GDM1 (cell line): Measurements from ENCODE around the gene ANKRD28.
"Not testable (repeated sequence)": the region's sequence is repeated elsewhere in the genome, so short reads cannot be mapped to it uniquely, and the experiment has no call there.

Experiments
- DNase-seq: peaks from one replicate; lab custom pipeline; 2025; lab: John Stamatoyannopoulos, UW

ANKRD28 gene

GRCh38 chr3:15801298-15801697 is 3.5 kb upstream of the ANKRD28 start:
- no peak for DNase-seq

- no peak for DNase-seq
Measured at GRCh38 chr3:15800780-15801179, 3.0 kb upstream of the ANKRD28 start.

GRCh38 chr3:15800327-15800726 is 2.5 kb upstream of the ANKRD28 start:
- DNase-seq, result no peak

GRCh38 chr3:15798533-15799245 is 910 bp upstream of the ANKRD28 start:
- no peak for DNase-seq

- DNase-seq, result no peak
Measured at GRCh38 chr3:15796771-15797641, 773 bp downstream of the ANKRD28 start.

GRCh38 chr3:15796331-15796730 is 1.4 kb downstream of the ANKRD28 start:
- no peak for DNase-seq

- DNase-seq, result no peak
Measured at GRCh38 chr3:15795651-15796308, 2.0 kb downstream of the ANKRD28 start.

- DNase-seq, result no peak
Measured at GRCh38 chr3:15794842-15795650, 2.7 kb downstream of the ANKRD28 start.

- DNase-seq, result no peak
Measured at GRCh38 chr3:15794303-15794771, 3.4 kb downstream of the ANKRD28 start.

GRCh38 chr3:15791525-15791924 is 6.3 kb downstream of the ANKRD28 start:
- DNase-seq, result no peak

- no peak for DNase-seq
Measured at GRCh38 chr3:15787941-15788340, 9.8 kb downstream of the ANKRD28 start.

- no peak for DNase-seq
Measured at GRCh38 chr3:15787526-15787925, 10.3 kb downstream of the ANKRD28 start.

GRCh38 chr3:15783361-15783969 is 14.3 kb downstream of the ANKRD28 start:
- DNase-seq, result no peak

- DNase-seq, result no peak
Measured at GRCh38 chr3:15782429-15782828, 15.3 kb downstream of the ANKRD28 start.

GRCh38 chr3:15781637-15782402 is 16.0 kb downstream of the ANKRD28 start:
- DNase-seq, result no peak

GRCh38 chr3:15781131-15781530 is 16.6 kb downstream of the ANKRD28 start:
- no peak for DNase-seq

GRCh38 chr3:15779111-15779510 is 18.7 kb downstream of the ANKRD28 start:
- no peak for DNase-seq

GRCh38 chr3:15778332-15778858 is 19.4 kb downstream of the ANKRD28 start:
- DNase-seq, result no peak

GRCh38 chr3:15774931-15775560 is 22.7 kb downstream of the ANKRD28 start:
- not testable (repeated sequence) for DNase-seq

GRCh38 chr3:15771444-15771843 is 26.3 kb downstream of the ANKRD28 start:
- no peak for DNase-seq
